ENCODE measurements around the gene OAT.

- TF ChIP-seq CTCF (IDR thresholded peaks at IDR 0.05) (no peak), POLR2A (IDR thresholded peaks at IDR 0.05) (no peak), EP300 (IDR thresholded peaks at IDR 0.05) (no peak)
Observed at GRCh38 chr10:124348801-124349200, 69.9 kb downstream of the OAT start.
